ENCODE data around the gene TFCP2L1.

DNA sequence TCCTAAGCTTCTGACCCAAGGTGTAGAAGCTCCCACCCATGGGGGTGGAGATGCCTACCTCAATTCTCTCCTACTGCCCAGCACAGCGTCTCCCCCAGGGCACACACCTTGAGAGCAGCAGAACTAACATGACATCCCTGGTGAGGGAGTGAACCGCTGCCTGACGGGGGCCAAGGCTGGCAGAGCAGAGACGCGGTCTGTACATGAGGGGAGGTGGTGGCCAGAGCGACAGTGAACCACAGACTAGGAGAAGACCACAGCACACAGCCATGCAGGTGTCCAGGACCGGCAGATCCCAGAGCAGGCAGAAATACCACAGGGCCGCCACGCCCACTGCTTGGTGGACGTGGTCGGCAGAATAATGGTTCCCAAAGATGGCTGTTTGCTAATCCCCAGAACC, 40.4 kb downstream of the TFCP2L1 start:
- TF ChIP-seq TAF1 (IDR thresholded peaks at IDR 0.05; ENCODE audit: borderline replicate concordance, low read depth, low read length) (no peak), POLR2A (IDR thresholded peaks at IDR 0.05; ENCODE audit: low read depth, low read length) (no peak)
